Neural cell (in vitro differentiated cells): ENCODE results near the gene PDE4D. TPM values are rescaled to one million over a fixed set of nuclear protein-coding genes. Genes with fewer than 3 reads are reported as not detected.

ENCODE experiments used
- H2AFZ ChIP-seq: fragments of 200-600, 300-800 bp; sonication (generic), shearing (Covaris generic); 2 replicates; pipeline ENCODE4 v1.6.0; 2014; ENCODE audit warnings: low read depth, mild to moderate bottlenecking, antibody characterized with exemption, low read length, moderate library complexity
- H3F3A ChIP-seq: fragments of 200-600 bp; shearing (Covaris generic); 2 replicates; pipeline ENCODE4 v1.6.1; 2016; ENCODE audit warnings: mild to moderate bottlenecking, moderate library complexity, mixed read lengths, antibody characterized with exemption, low read length; ENCODE audit not compliant: insufficient read depth, poor library complexity, severe bottlenecking
- H3K27ac ChIP-seq: fragments of 200-600, 300-800 bp; sonication (generic), shearing (Covaris generic); 2 replicates; pipeline ENCODE4 v1.5.1; 2014; ENCODE audit warnings: mild to moderate bottlenecking, low read length, moderate library complexity
- H3K27me3 ChIP-seq: fragments of 300-800, 200-600 bp; sonication (generic), shearing (Covaris generic); 2 replicates; pipeline ENCODE4 v1.6.0; 2014; ENCODE audit warnings: mild to moderate bottlenecking, low read depth, low read length, moderate library complexity; ENCODE audit not compliant: insufficient read depth
- H3K36me3 ChIP-seq: fragments of 300-800, 200-600 bp; sonication (generic), shearing (Covaris generic); 2 replicates; pipeline ENCODE4 v1.5.1; 2014; ENCODE audit warnings: mild to moderate bottlenecking, antibody characterized with exemption, low read length, moderate library complexity; ENCODE audit not compliant: insufficient read depth
- H3K4me2 ChIP-seq: fragments of 300-800, 200-600 bp; sonication (generic), shearing (Covaris generic); 2 replicates; pipeline ENCODE4 v1.6.0; 2014; ENCODE audit warnings: mild to moderate bottlenecking, low read length
- H3K4me3 ChIP-seq: fragments of 300-800, 200-600 bp; sonication (generic), shearing (Covaris generic); 2 replicates; pipeline ENCODE4 v1.5.1; 2014; ENCODE audit warnings: mild to moderate bottlenecking, low read length, moderate library complexity
- H3K79me2 ChIP-seq: fragments of 200-600 bp; shearing (Covaris generic); replicated peaks from 2 replicates; pipeline ENCODE4 v1.6.0; 2014; ENCODE audit warnings: mild to moderate bottlenecking, low read length, moderate library complexity; ENCODE audit not compliant: insufficient read depth
- H3K9ac ChIP-seq: fragments of 300-800, 200-600 bp; sonication (generic), shearing (Covaris generic); 2 replicates; pipeline ENCODE4 v1.6.1; 2016; ENCODE audit warnings: mild to moderate bottlenecking, low read length, mixed read lengths
- H3K9me2 ChIP-seq: fragments of 200-600 bp; shearing (Covaris generic); 2 replicates; pipeline ENCODE4 v1.6.1; 2016; ENCODE audit warnings: mild to moderate bottlenecking, low read length, mixed read lengths; ENCODE audit not compliant: insufficient read depth
- H3K9me3 ChIP-seq: fragments of 200-600, 300-800 bp; sonication (generic), shearing (Covaris generic); 2 replicates; pipeline ENCODE4 v1.6.1; 2016; ENCODE audit warnings: mild to moderate bottlenecking, mixed run types, low read length, moderate library complexity, mixed read lengths
- H4K20me1 ChIP-seq: fragments of 200-600 bp; shearing (Covaris generic); 2 replicates; pipeline ENCODE4 v1.6.1; 2016; ENCODE audit warnings: mild to moderate bottlenecking, mixed run types; ENCODE audit not compliant: insufficient read depth
- CTCF ChIP-seq: fragments of 450-650 bp; IDR thresholded peaks from 2 replicates; pipeline ENCODE4 v1.5.1; 2014; ENCODE audit warnings: antibody characterized with exemption, mild to moderate bottlenecking, moderate library complexity; ENCODE audit not compliant: poor library complexity, severe bottlenecking
- EP300 ChIP-seq: fragments of 450-650 bp; conservative IDR thresholded peaks from 2 replicates; pipeline ENCODE4 v1.6.1; 2014; ENCODE audit warnings: antibody characterized with exemption, mild to moderate bottlenecking, moderate library complexity; ENCODE audit not compliant: poor library complexity, severe bottlenecking
- EZH2 ChIP-seq: fragments of 200-600, 300-800 bp; shearing (Covaris generic), sonication (generic); IDR thresholded peaks from 2 replicates; pipeline ENCODE4 v1.6.1; 2014; ENCODE audit warnings: antibody characterized with exemption, low read length, borderline replicate concordance, mild to moderate bottlenecking; ENCODE audit not compliant: insufficient read depth, poor library complexity, severe bottlenecking
- MXI1 ChIP-seq: fragments of 450-650 bp; conservative IDR thresholded peaks from 2 replicates; pipeline ENCODE4 v1.6.1; 2014; ENCODE audit warnings: antibody characterized with exemption, mild to moderate bottlenecking; ENCODE audit not compliant: poor library complexity, severe bottlenecking
- POLR2AphosphoS5 ChIP-seq: IDR thresholded peaks from 2 replicates; pipeline ENCODE4 v1.6.1; 2012
- RAD21 ChIP-seq: fragments of 450-650 bp; conservative IDR thresholded peaks from 2 replicates; pipeline ENCODE4 v1.6.1; 2014; ENCODE audit warnings: antibody characterized with exemption, mild to moderate bottlenecking, moderate library complexity
- REST ChIP-seq: IDR thresholded peaks from 2 replicates; pipeline ENCODE4 v1.6.1; 2012; ENCODE audit warnings: borderline replicate concordance
- SMC3 ChIP-seq: fragments of 450-650 bp; conservative IDR thresholded peaks from 2 replicates; pipeline ENCODE4 v1.6.1; 2014; ENCODE audit warnings: antibody characterized with exemption, mild to moderate bottlenecking, moderate library complexity; ENCODE audit not compliant: poor library complexity
- TAF1 ChIP-seq: IDR thresholded peaks from 2 replicates; pipeline ENCODE4 v1.6.1; 2012; ENCODE audit warnings: low read depth
- polyA plus RNA-seq: library from polyadenylated mRNA; depleted of rRNA; stranded (reverse); fragments of >200 nt; gene quantifications from 2 replicates; pipeline ENCODE4 v1.2.3, GENCODE V29; 2014

Gene PDE4D
- polyA plus RNA-seq, 1 donor from 2014 or later: 42.8 TPM

- H4K20me1 ChIP-seq: no peaks in the 10 kb centered on the region
- no peak overlapping the region for H3K27ac ChIP-seq
- no peak for TF ChIP-seq POLR2AphosphoS5
- no peak for TF ChIP-seq TAF1
- TF ChIP-seq CTCF: no peak
- no peak for TF ChIP-seq MXI1
- no peak for TF ChIP-seq REST
- TF ChIP-seq SMC3: no peak
- TF ChIP-seq EP300: no peak
- no peak for TF ChIP-seq EZH2
- TF ChIP-seq RAD21: no peak
- no peak overlapping the region for H2AFZ ChIP-seq
- no peak overlapping the region for H3K4me2 ChIP-seq
- H3F3A ChIP-seq: no peaks in the 10 kb centered on the region
- no peaks in the 10 kb centered on the region for H3K9me3 ChIP-seq
- H3K27me3 ChIP-seq: no peaks in the 10 kb centered on the region
- H3K4me3 ChIP-seq: no peak overlapping the region
- no peaks in the 10 kb centered on the region for H3K9me2 ChIP-seq
- H3K36me3 ChIP-seq: no peaks in the 10 kb centered on the region
- H3K79me2 ChIP-seq: no peaks in the 10 kb centered on the region
- H3K9ac ChIP-seq: no peak overlapping the region
Observed at GRCh38 chr5:59268756-59269415, 624.6 kb downstream of the PDE4D start.

DNA sequence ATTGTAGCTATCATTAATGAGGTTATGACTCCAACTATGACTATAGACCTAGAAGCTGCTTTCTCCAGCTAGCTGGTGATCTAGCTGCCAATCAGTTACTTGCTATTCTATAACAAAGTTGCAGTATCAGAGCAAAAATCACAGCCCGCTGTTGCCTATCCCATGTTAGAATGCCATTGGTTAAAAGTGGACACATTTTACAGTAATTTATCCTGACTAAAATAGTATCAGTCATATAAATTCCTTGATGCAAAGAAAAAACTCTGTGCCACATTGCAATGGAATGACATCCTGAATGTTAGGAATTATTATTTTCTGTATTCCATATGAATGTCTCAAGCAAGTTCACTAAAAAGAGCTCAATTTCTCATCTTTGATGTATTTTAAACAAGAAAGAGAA is 626.5 kb downstream of the PDE4D start:
- H3K27me3 ChIP-seq: no peaks in the 10 kb centered on the region
- H3K79me2 ChIP-seq: no peaks in the 10 kb centered on the region
- no peak overlapping the region for H3K27ac ChIP-seq
- no peaks in the 10 kb centered on the region for H3F3A ChIP-seq
- no peak overlapping the region for H3K4me3 ChIP-seq
- no peak overlapping the region for H2AFZ ChIP-seq
- no peak overlapping the region for H3K4me2 ChIP-seq
- H4K20me1 ChIP-seq: no peaks in the 10 kb centered on the region
- no peak overlapping the region for H3K9ac ChIP-seq
- no peaks in the 10 kb centered on the region for H3K9me3 ChIP-seq
- H3K9me2 ChIP-seq: no peaks in the 10 kb centered on the region
- no peaks in the 10 kb centered on the region for H3K36me3 ChIP-seq
- TF ChIP-seq POLR2AphosphoS5 (no peak), EP300 (no peak), SMC3 (no peak), TAF1 (no peak), RAD21 (no peak), EZH2 (no peak), CTCF (no peak), MXI1 (no peak), REST (no peak)
